Fibroblast of gingiva (primary cell): ENCODE data around the gene TSHB.
"Not testable (repeated sequence)": the region's sequence is repeated elsewhere in the genome, so short reads cannot be mapped to it uniquely, and the experiment has no call there.

ENCODE experiments used
- DNase-seq: peaks from one replicate; pipeline ENCODE4 v3.0.0-alpha.2; 2011; ENCODE audit warnings: low read depth

Gene TSHB

DNA sequence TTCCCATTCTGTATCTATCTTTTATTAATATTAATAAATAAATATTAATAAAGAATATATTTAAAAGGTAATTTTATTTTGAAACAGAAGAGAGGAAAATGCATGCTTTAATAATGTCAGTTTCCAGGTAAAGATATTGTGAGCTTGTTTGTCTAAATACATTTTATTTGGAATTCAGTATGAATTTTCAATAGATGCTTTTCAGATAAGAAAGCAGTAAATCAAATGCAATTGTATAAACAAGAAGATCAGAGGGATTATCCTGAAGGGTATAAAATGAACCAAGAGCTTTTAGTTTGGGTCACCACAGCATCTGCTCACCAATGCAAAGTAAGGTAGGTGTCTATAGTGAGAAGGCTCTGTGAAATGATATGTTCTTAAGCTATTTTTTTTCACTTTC is at the start of gene TSHB:
Gene TSHB (plus strand): TSS at position 301 of the 400 bp plus-strand sequence. CDS start 3,537 bp downstream, outside the sequence.
- DNase-seq = no peak

DNA sequence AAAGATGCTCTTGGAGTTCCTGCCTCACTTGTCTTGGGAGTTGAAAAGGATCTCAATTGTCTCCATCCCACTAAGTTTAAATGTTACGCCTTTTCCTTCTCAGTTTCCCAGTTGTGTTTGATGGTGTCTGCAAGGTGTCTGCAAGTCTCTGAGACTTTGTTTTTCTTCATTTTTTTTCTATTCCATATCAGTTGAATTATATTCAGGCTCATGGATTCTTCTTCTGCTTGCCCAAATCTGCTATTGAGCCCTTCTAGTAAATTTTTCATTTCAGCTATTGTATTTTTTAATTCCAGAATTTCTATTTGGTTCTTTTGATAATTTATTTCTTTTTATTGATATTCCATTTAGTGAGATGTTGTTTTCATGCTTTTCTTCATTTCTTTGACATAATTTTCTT is 47.4 kb upstream of the TSHB start:
- DNase-seq = no peak

GRCh38 chr1:114986286-114986685 is 43.3 kb upstream of the TSHB start:
- peak; percentile 32 for DNase-seq

GRCh38 chr1:114988095-114988494 is 41.5 kb upstream of the TSHB start:
- DNase-seq = no peak

DNA sequence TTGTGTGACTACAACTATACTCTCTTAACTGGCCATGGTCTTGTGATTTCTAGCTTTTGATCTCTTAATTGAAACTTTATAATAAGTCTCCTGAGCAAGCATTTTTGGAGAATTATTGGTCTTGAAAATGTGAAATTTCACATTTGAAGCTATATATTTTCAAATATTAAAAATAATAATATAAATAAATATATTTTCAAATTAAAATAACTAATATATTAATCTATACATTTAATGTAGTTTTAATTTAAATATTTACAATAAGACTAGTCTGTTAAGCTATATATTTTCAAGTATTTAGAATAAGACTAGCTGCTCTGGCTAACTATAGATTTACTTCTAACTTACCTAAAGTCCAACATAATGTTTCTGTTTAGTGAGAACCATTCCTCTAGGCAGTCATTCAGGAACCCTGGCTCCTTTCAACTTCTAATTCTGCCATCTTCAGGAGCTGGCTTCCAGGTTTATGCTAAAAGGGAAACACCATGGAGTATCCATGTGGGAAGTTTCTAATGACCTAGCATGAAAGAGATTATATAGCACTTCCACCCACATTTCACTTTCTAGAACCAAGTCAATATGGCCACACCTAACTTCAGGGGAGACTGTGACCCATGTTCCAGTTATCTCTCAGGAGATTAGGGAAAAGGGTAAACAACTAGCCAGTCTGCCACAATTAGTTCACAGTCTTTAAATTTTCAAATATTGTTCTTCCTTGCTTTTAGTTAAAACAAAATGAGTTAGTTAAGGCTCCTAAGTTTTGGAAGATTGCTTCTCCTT is 31.9 kb upstream of the TSHB start:
- no peak for DNase-seq

- no peak for DNase-seq
Observed at GRCh38 chr1:115006191-115006590, 23.4 kb upstream of the TSHB start.

DNA sequence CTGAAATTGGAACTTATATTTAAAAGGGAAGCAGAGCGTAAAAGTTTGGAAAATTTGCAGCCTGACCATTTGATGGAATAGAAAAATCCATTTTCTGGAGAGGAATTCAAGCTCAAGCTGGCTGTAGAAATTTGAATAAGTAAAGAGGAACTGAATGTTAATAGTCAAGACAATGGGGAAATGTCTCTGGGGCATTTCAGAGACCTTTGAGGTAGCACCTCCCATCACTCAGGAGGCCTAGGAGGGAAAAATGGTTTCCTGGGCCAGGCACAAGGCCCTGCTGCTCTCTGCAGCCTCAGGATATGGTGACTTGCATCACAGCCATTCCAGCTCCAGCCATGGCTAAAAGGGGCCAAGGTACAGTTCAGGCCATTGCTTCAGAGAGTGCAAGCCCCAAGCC is 17.6 kb upstream of the TSHB start:
- DNase-seq = no peak

- no peak for DNase-seq
Observed at GRCh38 chr1:115012434-115012833, 17.2 kb upstream of the TSHB start.

DNA sequence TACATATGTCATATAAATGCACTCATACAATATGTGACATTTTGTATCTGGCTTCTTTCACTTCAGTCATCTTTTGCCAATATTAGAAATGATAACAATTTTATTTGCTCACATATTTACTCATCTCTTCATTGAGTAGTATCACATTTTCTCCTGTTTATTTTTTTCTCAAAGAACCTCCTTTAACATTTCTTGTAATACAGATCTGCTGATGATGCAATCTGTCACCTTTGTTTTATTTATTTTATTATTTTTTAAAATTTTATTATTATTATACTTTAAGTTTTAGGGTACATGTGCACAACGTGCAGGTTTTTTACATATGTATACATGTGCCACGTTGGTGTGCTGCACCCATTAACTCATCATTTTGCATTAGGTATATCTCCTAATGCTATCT is 15.8 kb upstream of the TSHB start:
- DNase-seq = no peak

DNA sequence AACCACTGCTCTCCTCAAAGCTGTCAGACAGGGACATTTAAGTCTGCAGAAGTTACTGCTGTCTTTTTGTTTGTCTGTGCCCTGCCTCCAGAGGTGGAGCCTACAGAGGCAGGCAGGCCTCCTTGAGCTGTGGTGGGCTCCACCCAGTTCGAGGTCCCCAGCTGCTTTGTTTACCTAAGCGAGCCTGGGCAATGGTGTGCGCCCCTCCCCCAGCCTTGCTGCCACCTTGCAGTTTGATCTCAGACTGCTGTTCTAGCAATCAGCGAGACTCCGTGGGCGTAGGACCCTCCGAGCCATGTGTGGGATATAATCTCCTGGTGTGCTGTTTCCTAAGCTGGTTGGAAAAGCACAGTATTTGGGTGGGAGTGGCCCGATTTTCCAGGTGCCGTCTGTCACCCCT is 10.1 kb upstream of the TSHB start:
- not testable (repeated sequence) for DNase-seq

- DNase-seq = no peak
Observed at GRCh38 chr1:115021145-115021544, 8.5 kb upstream of the TSHB start.

DNA sequence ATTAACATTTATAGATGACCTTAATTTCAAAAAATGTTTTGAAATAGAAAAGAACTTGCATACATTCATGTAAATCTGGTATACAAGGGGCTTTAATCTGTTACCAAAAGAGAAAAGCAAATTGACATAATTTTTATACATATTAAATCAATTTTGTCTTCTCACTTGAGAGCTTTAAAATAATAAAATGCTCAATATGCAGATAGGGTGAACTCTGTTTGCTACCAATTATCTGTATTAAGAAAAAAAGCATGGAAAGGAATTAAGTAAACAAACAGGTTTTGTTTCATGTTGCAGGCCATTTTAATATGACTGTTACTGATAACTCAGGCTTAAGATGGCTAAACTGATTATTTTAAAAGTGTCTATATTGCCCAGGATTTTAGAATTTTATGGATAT is 6.0 kb upstream of the TSHB start:
- DNase-seq = no peak

DNA sequence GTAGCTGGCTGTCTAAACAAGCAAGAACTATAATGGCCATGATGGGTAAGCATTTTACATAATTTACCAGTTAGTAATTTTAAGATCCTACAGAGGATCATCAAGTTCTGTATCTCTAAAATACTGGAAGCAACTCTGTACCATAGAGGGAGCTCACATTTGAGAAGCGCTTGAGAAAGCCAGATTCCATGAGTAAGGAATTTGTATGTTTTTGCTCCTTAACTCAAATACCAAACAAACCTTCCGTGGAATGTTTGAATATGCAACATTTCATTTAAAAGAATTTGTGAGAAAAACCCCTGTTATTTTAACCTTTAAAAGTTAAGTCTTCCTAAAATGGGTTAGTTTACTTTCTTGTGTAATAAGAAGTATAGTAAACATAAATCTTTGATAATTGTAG is 2.0 kb downstream of the TSHB start:
- no peak for DNase-seq

DNA sequence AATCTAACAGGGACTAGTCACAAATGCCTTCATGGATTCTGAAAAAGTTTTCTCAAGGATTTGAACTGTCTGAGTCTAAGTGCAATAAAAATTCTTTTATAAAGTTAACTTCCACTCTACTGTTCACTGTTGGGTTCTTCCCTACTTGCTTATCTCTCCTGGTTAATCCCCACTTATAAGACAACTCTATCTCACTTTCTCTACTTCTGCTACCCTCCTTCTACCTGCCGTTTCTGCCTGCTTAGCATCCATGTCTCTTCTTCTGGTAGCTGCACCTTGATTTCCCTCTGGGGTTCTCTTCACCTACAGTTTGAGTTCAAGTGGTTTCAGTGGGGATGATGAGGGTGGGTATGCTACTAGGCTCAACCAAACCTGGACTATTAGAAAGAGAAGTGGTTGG is 6.0 kb downstream of the TSHB start:
- no peak for DNase-seq

GRCh38 chr1:115036814-115037507 is 7.3 kb downstream of the TSHB start:
- no peak for DNase-seq

GRCh38 chr1:115040501-115040900 is 10.9 kb downstream of the TSHB start:
- DNase-seq = no peak

GRCh38 chr1:115041654-115042053 is 12.0 kb downstream of the TSHB start:
- no peak for DNase-seq

- DNase-seq = no peak
Observed at GRCh38 chr1:115046751-115047150, 17.1 kb downstream of the TSHB start.

DNA sequence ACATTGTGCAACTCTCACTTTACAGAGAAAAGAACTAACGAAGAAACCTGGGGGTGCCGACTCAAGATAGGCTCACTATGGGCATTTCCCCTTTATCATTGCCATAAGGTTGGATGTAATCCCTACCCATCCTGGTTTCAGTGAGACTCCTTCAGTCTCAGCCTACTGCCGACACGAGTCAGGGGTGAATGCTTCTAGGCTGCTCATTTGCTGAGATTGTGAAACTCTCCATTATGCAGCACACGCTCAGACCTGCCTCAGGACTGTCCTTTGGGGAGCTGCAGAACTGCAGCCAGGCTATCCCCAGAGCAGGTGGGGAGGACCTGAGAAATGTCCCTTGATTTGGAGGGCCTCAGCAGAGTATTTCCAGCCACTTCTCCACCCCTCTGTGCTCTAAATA is 22.2 kb downstream of the TSHB start:
- no peak for DNase-seq

DNA sequence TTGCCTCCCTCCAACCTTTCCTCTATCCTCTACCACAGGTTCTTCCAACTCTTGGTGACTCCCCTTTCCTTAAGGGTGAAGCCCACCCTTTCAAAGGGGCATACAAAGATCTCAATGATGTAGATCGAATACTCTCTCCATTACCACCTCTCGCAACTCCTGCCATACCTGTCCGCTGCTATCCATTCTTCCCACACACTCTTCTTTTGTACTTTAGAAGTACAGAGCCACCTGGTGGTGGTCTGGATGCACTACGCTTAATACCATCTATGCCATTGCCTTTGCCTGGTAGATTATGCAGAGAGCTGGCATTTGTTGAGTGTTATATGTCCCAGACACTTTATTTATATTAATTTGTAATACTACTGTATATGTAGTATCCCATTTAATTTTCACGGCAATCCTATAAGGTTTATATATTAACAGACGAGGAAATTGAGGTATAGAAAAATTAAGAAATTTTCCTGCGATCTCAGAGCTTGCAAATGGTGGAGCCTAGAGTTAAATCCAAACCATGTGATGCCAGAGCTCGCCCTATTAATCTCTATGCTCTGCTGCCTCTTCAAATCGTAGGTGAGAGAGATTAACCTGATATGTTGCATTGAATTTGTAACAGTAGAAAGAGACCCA is 22.9 kb downstream of the TSHB start:
- peak; percentile 32 for DNase-seq

DNA sequence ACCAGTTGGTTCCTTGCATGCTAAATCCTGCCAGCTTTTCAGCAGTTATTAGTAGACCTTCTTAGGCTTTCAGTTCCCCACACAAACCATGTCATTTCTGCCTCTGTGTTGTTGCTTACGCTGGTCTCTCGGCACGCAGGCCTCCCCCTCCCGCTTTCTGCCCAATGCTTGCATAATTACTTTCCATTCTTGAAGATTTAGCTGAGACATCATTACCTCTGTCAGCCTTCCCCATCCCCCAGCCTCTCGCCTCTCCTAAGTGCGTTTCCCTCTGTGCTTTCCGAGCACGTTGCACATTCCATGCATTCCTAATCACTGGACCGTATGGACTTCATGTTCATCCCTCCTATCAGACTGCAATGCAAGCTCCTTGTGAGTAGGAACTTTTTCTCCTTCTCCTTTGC is 26.8 kb downstream of the TSHB start:
- peak; percentile 31 for DNase-seq

DNA sequence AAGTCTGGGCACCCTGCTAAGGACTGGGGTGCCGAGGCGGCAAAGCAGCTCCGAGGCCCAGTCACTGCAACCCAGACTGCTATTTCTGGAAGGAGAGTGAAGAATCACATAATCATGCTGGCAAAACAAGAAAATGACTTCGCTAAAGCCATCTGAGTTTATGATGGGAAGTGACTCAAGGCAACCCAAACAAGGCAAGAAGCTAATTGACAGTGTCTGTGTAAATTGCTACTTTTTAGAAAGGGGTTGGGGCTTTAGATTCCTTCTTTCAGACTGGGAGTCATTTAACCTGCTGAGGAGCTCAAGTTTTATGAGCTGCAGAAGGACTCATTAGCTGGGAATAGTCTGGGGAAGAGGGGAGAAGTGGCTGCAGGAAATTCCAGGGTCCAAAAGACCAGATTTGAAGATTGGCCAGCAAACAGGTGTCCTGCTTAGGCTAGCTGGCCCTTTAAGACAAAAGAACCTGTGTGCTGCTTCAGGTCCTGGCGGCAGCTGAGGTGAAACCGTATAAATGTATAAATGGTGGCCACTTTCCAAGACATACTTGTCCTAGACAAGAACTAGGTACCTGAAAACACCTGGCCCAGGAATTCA is 28.1 kb downstream of the TSHB start:
- no peak for DNase-seq

DNA sequence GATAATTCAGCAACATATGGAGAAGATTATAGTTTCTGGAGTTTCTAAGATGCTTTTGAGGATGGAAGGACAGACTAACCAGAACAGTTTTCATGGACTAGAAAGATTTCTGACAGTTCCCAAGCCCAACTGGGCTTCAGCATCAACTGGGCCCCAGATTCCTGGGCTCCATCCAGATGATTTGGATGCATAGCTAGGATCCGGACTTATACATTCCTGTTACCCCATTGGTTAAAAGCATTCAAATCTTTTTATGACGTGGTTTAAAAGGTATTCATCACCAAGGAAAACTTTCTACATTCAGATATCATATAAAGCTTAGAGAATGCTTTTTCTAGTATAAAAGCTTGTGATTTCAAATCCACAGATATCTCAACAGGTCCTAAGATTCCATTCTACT is 29.7 kb downstream of the TSHB start:
- no peak for DNase-seq
